Glutamatergic neuron (in vitro differentiated cells): ENCODE data around the gene TACC2. TPM values are rescaled to one million over a fixed set of nuclear protein-coding genes. Genes with fewer than 3 reads are reported as not detected.

Experiments used
- DNase-seq: peaks from one replicate; pipeline ENCODE4 v3.0.0; 2022
- H3K27ac Mint-ChIP-seq: one replicate; pipeline ENCODE4 v1.8.0; 2020; ENCODE audit warnings: mild to moderate bottlenecking, mixed read lengths, inconsistent platforms; ENCODE audit not compliant: unreplicated experiment
- H3K27me3 Mint-ChIP-seq: one replicate; pipeline ENCODE4 v1.8.0; 2020; ENCODE audit warnings: mild to moderate bottlenecking, moderate library complexity, mixed read lengths, inconsistent platforms; ENCODE audit not compliant: unreplicated experiment
- H3K36me3 Mint-ChIP-seq: one replicate; pipeline ENCODE4 v1.8.0; 2020; ENCODE audit warnings: mild to moderate bottlenecking, mixed read lengths, inconsistent platforms; ENCODE audit not compliant: unreplicated experiment
- H3K4me1 Mint-ChIP-seq: one replicate; pipeline ENCODE4 v1.8.0; 2020; ENCODE audit warnings: mild to moderate bottlenecking, low read depth, mixed read lengths, inconsistent platforms; ENCODE audit not compliant: unreplicated experiment
- H3K4me3 Mint-ChIP-seq: one replicate; pipeline ENCODE4 v1.8.0; 2020; ENCODE audit warnings: mild to moderate bottlenecking, mixed read lengths, inconsistent platforms; ENCODE audit not compliant: unreplicated experiment
- H3K9me3 Mint-ChIP-seq: one replicate; pipeline ENCODE4 v1.8.0; 2020; ENCODE audit warnings: mild to moderate bottlenecking, moderate library complexity, mixed read lengths, inconsistent platforms; ENCODE audit not compliant: unreplicated experiment
- CTCF ChIP-seq: fragments of 200-600 bp; sonication (generic); IDR thresholded peaks from one replicate; pipeline ENCODE4 v1.5.0; 2021; ENCODE audit not compliant: partially characterized antibody, unreplicated experiment
- total RNA-seq: library from RNA; stranded (reverse); fragmentation: NEBNext Ultra II Directional; extraction: Animal tissue kit (Norgen Biotek cat#: 25700); gene quantifications from one replicate; pipeline ENCODE4 v1.2.1, GENCODE V29; 2021; ENCODE audit not compliant: unreplicated experiment

The TACC2 gene
- total RNA-seq, 1 donor from 2014 or later, result 499 TPM

GRCh38 chr10:122252805-122253204, 263.8 kb downstream of the TACC2 start:
- peaks cover 21% of the 10 kb centered on the region for H3K9me3 Mint-ChIP-seq
- H3K36me3 Mint-ChIP-seq, result peaks cover 12% of the 10 kb centered on the region
- TF ChIP-seq CTCF, result no peak
- H3K4me3 Mint-ChIP-seq, result no peak overlapping the region
- H3K4me1 Mint-ChIP-seq, result peaks cover 13% of the 10 kb centered on the region
- no peak for DNase-seq
- H3K27ac Mint-ChIP-seq, result no peak overlapping the region
- peaks cover 22% of the 10 kb centered on the region for H3K27me3 Mint-ChIP-seq

GRCh38 chr10:122253605-122254004, 264.6 kb downstream of the TACC2 start:
- H3K4me3 Mint-ChIP-seq, result no peak overlapping the region
- peaks cover 15% of the 10 kb centered on the region for H3K9me3 Mint-ChIP-seq
- no peak overlapping the region for H3K27ac Mint-ChIP-seq
- no peak for TF ChIP-seq CTCF
- peaks cover 18% of the 10 kb centered on the region for H3K27me3 Mint-ChIP-seq
- H3K4me1 Mint-ChIP-seq, result peaks cover 10% of the 10 kb centered on the region
- peaks cover 4% of the 10 kb centered on the region for H3K36me3 Mint-ChIP-seq
- DNase-seq, result no peak

- no peak overlapping the region for H3K4me3 Mint-ChIP-seq
- DNase-seq, result no peak
- peaks cover 8% of the 10 kb centered on the region for H3K27me3 Mint-ChIP-seq
- peaks cover 8% of the 10 kb centered on the region for H3K4me1 Mint-ChIP-seq
- no peak for TF ChIP-seq CTCF
- peaks cover 3% of the 10 kb centered on the region for H3K36me3 Mint-ChIP-seq
- peaks cover 11% of the 10 kb centered on the region for H3K9me3 Mint-ChIP-seq
- no peak overlapping the region for H3K27ac Mint-ChIP-seq
Observed at GRCh38 chr10:122254831-122255230, 265.9 kb downstream of the TACC2 start.

GRCh38 chr10:122255509-122256301, 266.7 kb downstream of the TACC2 start:
- H3K27ac Mint-ChIP-seq, result peak overlapping the region; percentile 33
- no peak for TF ChIP-seq CTCF
- no peak overlapping the region for H3K4me3 Mint-ChIP-seq
- DNase-seq, result no peak
- H3K9me3 Mint-ChIP-seq, result peaks cover 13% of the 10 kb centered on the region
- H3K27me3 Mint-ChIP-seq, result peaks cover 6% of the 10 kb centered on the region
- H3K36me3 Mint-ChIP-seq, result peaks cover 11% of the 10 kb centered on the region
- peaks cover 8% of the 10 kb centered on the region for H3K4me1 Mint-ChIP-seq

- Mint-ChIP-seq H3K9me3 (peaks cover 11% of the 10 kb centered on the region), H3K27ac (no peak overlapping the region), H3K4me3 (no peak overlapping the region), H3K27me3 (peaks cover 8% of the 10 kb centered on the region), H3K4me1 (peaks cover 8% of the 10 kb centered on the region), H3K36me3 (peaks cover 16% of the 10 kb centered on the region)
- TF ChIP-seq CTCF, result no peak
- no peak for DNase-seq
Observed at GRCh38 chr10:122257041-122257440, 268.1 kb downstream of the TACC2 start.
